OCI-LY7 (cell line): ENCODE data around the gene RBPMS2. TPM values are rescaled to one million over a fixed set of nuclear protein-coding genes. Genes with fewer than 3 reads are reported as not detected.

Source experiments
- BruUV-seq: library from RNA; stranded (reverse); fragments of 400-500 nt; replicated peaks from 2 replicates; lab custom pipeline; 2021; lab: Mats Ljungman, UMichigan
- CTCF ChIA-PET: fragments of 300-600 bp; sonication (Branson Sonifier 250); formaldehyde crosslinking; loops from one replicate; lab custom pipeline; 2022; ENCODE audit warnings: antibody characterized with exemption; ENCODE audit not compliant: unreplicated experiment; lab: Charles Lee
- POLR2A ChIA-PET: fragments of 300-600 bp; sonication (Branson Sonifier 250); formaldehyde crosslinking; loops from one replicate; lab custom pipeline; 2022; ENCODE audit warnings: antibody characterized with exemption; lab: Charles Lee
- DNase-seq: peaks from one replicate; pipeline ENCODE4 v3.0.0-alpha.2; 2015; ENCODE audit warnings: low spot score
- H2AFZ ChIP-seq: fragments of 200-600 bp; sonication (generic), shearing (Covaris generic); 2 replicates; pipeline ENCODE4 v1.6.1; 2014; ENCODE audit warnings: mild to moderate bottlenecking, antibody characterized with exemption, low read length, moderate library complexity
- H3K27ac ChIP-seq: fragments of 200-600 bp; sonication (generic); 2 replicates; pipeline ENCODE4 v1.5.1; 2014; ENCODE audit warnings: mixed run types, low read depth, mild to moderate bottlenecking, moderate library complexity, low read length, inconsistent platforms; ENCODE audit not compliant: poor library complexity, severe bottlenecking
- H3K36me3 ChIP-seq: fragments of 200-600 bp; sonication (generic); 2 replicates; pipeline ENCODE4 v1.6.1; 2014; ENCODE audit warnings: mild to moderate bottlenecking, antibody characterized with exemption, low read length, moderate library complexity, mixed read lengths; ENCODE audit not compliant: insufficient read depth
- H3K4me1 ChIP-seq: fragments of 200-600 bp; sonication (generic); 2 replicates; pipeline ENCODE4 v1.5.1; 2014; ENCODE audit warnings: mild to moderate bottlenecking, low read length; ENCODE audit not compliant: insufficient read depth, poor library complexity, severe bottlenecking
- H3K4me2 ChIP-seq: fragments of 200-600 bp; sonication (generic); 2 replicates; pipeline ENCODE4 v1.6.1; 2014; ENCODE audit warnings: mild to moderate bottlenecking, low read length
- H3K4me3 ChIP-seq: fragments of 200-600 bp; sonication (generic); 2 replicates; pipeline ENCODE4 v1.5.1; 2014; ENCODE audit warnings: mild to moderate bottlenecking, low read depth, low read length; ENCODE audit not compliant: poor library complexity, severe bottlenecking
- H3K79me2 ChIP-seq: fragments of 200-600 bp; sonication (generic); 2 replicates; pipeline ENCODE4 v1.6.1; 2016; ENCODE audit warnings: low read depth, mild to moderate bottlenecking, low read length, moderate library complexity, mixed read lengths; ENCODE audit not compliant: insufficient read depth
- H3K9me2 ChIP-seq: fragments of 200-600 bp; sonication (generic); 2 replicates; pipeline ENCODE4 v1.6.1; 2016; ENCODE audit warnings: mild to moderate bottlenecking, low read length, mixed read lengths; ENCODE audit not compliant: insufficient read depth
- H3K9me3 ChIP-seq: fragments of 200-600 bp; sonication (generic); 2 replicates; pipeline ENCODE4 v1.6.1; 2014; ENCODE audit warnings: mild to moderate bottlenecking, mixed run types, low read length, mixed read lengths
- H4K20me1 ChIP-seq: fragments of 200-600 bp; sonication (generic); 2 replicates; pipeline ENCODE4 v1.6.1; 2014; ENCODE audit warnings: mild to moderate bottlenecking, antibody characterized with exemption, low read length, moderate library complexity, mixed read lengths; ENCODE audit not compliant: insufficient read depth
- CTCF ChIP-seq: fragments of 200-600 bp; sonication (generic); conservative IDR thresholded peaks from 2 replicates; pipeline ENCODE4 v1.5.1; 2014; ENCODE audit warnings: mild to moderate bottlenecking, antibody characterized with exemption, low read length, moderate library complexity, mixed read lengths
- EZH2phosphoT487 ChIP-seq: fragments of 200-600 bp; sonication (generic); IDR thresholded peaks from 2 replicates; pipeline ENCODE4 v1.6.1; 2018; ENCODE audit warnings: low read depth, borderline replicate concordance, mild to moderate bottlenecking, mixed run types, antibody characterized with exemption, low read length, moderate library complexity, mixed read lengths
- intact Hi-C: fragments of 100-400 bp; cut with micrococcal nuclease; formaldehyde crosslinking; loops from one replicate; pipeline ENCODE4 v1.10.0; 2022; ENCODE audit not compliant: unreplicated experiment
- total RNA-seq, 2 experiments: library from RNA; depleted of rRNA in 1 of 2; stranded (reverse); fragments of >200 nt in 1 of 2; shearing (Covaris generic) in 1 of 2; gene quantifications; 2 replicates each; pipeline ENCODE4 v1.2.3, GENCODE V29; 2014 to 2022

RBPMS2 gene
- total RNA-seq, 2 experiments from 2014 or later = not detected

GRCh38 chr15:64753480-64754185 is 21.8 kb downstream of the RBPMS2 start:
- DNase-seq = no peak
- Histone ChIP-seq H4K20me1 (no peaks in the 10 kb centered on the region), H3K36me3 (no peaks in the 10 kb centered on the region), H3K4me2 (no peak overlapping the region), H3K79me2 (no peaks in the 10 kb centered on the region), H3K4me3 (no peak overlapping the region), H3K4me1 (peaks cover 19% of the 10 kb centered on the region), H3K9me3 (no peaks in the 10 kb centered on the region), H3K27ac (no peak overlapping the region), H3K9me2 (no peaks in the 10 kb centered on the region), H2AFZ (no peak overlapping the region)
- TF ChIP-seq CTCF = no peak
- intact Hi-C loops = no loop called here
- ChIA-PET CTCF (no interaction called here), POLR2A (no interaction called here)
- no TSS peak for BruUV-seq

DNA sequence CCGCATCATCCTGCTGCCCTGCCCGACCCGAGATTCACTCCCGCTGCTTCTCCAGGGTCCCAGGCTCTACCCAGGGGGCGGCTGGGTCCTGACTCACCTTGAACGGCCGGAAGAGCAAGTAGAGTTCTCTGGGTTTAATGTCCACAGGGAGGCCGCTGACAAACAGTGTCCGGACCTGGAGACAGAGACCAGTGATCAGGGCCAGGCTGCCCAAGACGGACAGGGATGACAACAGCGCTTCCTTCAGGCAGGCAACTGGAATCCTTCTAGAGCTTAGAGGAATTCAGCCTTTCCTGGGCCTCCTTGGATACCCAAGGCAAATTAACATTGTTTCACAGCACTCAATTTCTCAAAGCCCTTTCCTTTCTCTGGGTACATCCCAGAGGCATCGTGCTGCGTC is 23.9 kb downstream of the RBPMS2 start:
- Histone ChIP-seq H3K4me2 (no peak overlapping the region), H3K9me3 (no peaks in the 10 kb centered on the region), H2AFZ (no peak overlapping the region), H3K27ac (no peak overlapping the region), H3K4me1 (peaks cover 19% of the 10 kb centered on the region), H4K20me1 (no peaks in the 10 kb centered on the region), H3K4me3 (no peak overlapping the region), H3K36me3 (no peaks in the 10 kb centered on the region), H3K9me2 (no peaks in the 10 kb centered on the region), H3K79me2 (no peaks in the 10 kb centered on the region)
- POLR2A ChIA-PET = interaction anchor here (0.7 kb wide), 1 partner anchor 97 kb away, joined by 4 read pairs; no protein-coding TSS in a partner anchor
- TF ChIP-seq EZH2phosphoT487 (no peak), CTCF (no peak)
- CTCF ChIA-PET = no interaction called here
- no peak for DNase-seq
- no TSS peak for BruUV-seq
- intact Hi-C loops = no loop called here

GRCh38 chr15:64749999-64750657 is 25.3 kb downstream of the RBPMS2 start:
- peaks cover 15% of the 10 kb centered on the region for H3K4me1 ChIP-seq
- DNase-seq = no peak
- H3K36me3 ChIP-seq = no peaks in the 10 kb centered on the region
- no peaks in the 10 kb centered on the region for H4K20me1 ChIP-seq
- no peak overlapping the region for H3K4me2 ChIP-seq
- H3K9me3 ChIP-seq = no peaks in the 10 kb centered on the region
- no peak overlapping the region for H3K27ac ChIP-seq
- H2AFZ ChIP-seq = no peak overlapping the region
- POLR2A ChIA-PET = interaction anchor here (0.6 to 1.5 kb wide), 5 partner anchors 19 to 193 kb away, joined by 3 to 6 read pairs (median 4); no protein-coding TSS in a partner anchor
- BruUV-seq = no TSS peak
- TF ChIP-seq CTCF (no peak), EZH2phosphoT487 (no peak)
- H3K9me2 ChIP-seq = no peaks in the 10 kb centered on the region
- CTCF ChIA-PET = no interaction called here
- intact Hi-C loops = no loop called here
- no peak overlapping the region for H3K4me3 ChIP-seq
- H3K79me2 ChIP-seq = no peaks in the 10 kb centered on the region
